ENCODE results near the gene ADCY5.
A peak's percentile ranks its signal among the peaks of the same experiment; 100 is the strongest.

The ADCY5 gene

GRCh38 chr3:123296836-123297626 lies 151.9 kb downstream of the ADCY5 start:
- DNase-seq = no peak

- no peak for DNase-seq
These were observed 152.6 kb downstream of the ADCY5 start for GRCh38 chr3:123296261-123296660.

GRCh38 chr3:123295901-123296250 lies 153.0 kb downstream of the ADCY5 start:
- DNase-seq = no peak

GRCh38 chr3:123295171-123295900 lies 153.6 kb downstream of the ADCY5 start:
- no peak for DNase-seq

- no peak for DNase-seq
These were observed 154.5 kb downstream of the ADCY5 start for GRCh38 chr3:123294296-123294938.

GRCh38 chr3:123292321-123293310 lies 156.3 kb downstream of the ADCY5 start:
- no peak for DNase-seq

GRCh38 chr3:123291404-123291803 lies 157.5 kb downstream of the ADCY5 start:
- no peak for DNase-seq

GRCh38 chr3:123290962-123291361 lies 157.9 kb downstream of the ADCY5 start:
- DNase-seq = no peak

GRCh38 chr3:123290107-123290930 lies 158.6 kb downstream of the ADCY5 start:
- DNase-seq = no peak

- DNase-seq = no peak
These were observed 159.3 kb downstream of the ADCY5 start for GRCh38 chr3:123289391-123290106.

GRCh38 chr3:123287962-123288302 lies 161.0 kb downstream of the ADCY5 start:
- no peak for DNase-seq

- no peak for DNase-seq
These were observed 161.6 kb downstream of the ADCY5 start for GRCh38 chr3:123287051-123287961.

- peak in 1 of 2 experiments; percentile 32 for DNase-seq
These were observed 162.4 kb downstream of the ADCY5 start for GRCh38 chr3:123286308-123287023.

- no peak for DNase-seq
These were observed 163.0 kb downstream of the ADCY5 start for GRCh38 chr3:123285931-123286307.

- DNase-seq = no peak
These were observed 163.4 kb downstream of the ADCY5 start for GRCh38 chr3:123285479-123285878.

- no peak for DNase-seq
These were observed 163.8 kb downstream of the ADCY5 start for GRCh38 chr3:123285066-123285465.

GRCh38 chr3:123284399-123285010 lies 164.4 kb downstream of the ADCY5 start:
- no peak for DNase-seq

- no peak for DNase-seq
These were observed 165.1 kb downstream of the ADCY5 start for GRCh38 chr3:123283657-123284398.

Measured in NCI-H2081 (cell line).